Activated naive CD8-positive, alpha-beta T cell treated with anti-CD3 and anti-CD28 coated beads, Interleukin-2, amount 50 U/mL, for 16 hours (primary cell): ENCODE data around the gene HCK.

ENCODE experiments used
- DNase-seq: peaks from one replicate; pipeline ENCODE4 v3.0.0-alpha.2; 2020; ENCODE audit warnings: low read depth, low spot score

Gene HCK

GRCh38 chr20:32057656-32058184, 5.7 kb downstream of the HCK start:
- DNase-seq: no peak

DNA sequence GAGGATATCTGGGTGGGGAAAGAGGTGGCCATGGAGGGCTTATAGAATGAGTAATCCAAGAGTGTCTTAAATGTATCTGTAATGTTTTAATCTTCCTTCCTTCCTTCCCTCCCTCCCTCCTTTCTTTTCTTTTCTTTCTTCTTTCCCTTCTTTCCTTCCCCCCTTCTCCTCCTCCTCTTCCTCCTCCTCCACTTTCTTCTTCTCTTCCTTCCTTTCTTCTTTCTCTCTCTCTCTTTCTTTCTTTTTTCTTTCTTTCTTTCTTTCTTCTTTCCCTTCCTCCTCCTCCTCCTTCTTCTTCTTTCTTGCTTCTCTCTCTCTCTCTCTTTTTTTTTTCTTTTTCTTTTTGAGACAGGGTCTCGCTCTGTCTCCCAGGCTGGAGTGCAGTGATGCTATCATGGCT, 7.1 kb downstream of the HCK start:
- no peak for DNase-seq

- no peak for DNase-seq
Observed at GRCh38 chr20:32062776-32063170, 10.7 kb downstream of the HCK start.

GRCh38 chr20:32063695-32064094, 11.7 kb downstream of the HCK start:
- DNase-seq: no peak

DNA sequence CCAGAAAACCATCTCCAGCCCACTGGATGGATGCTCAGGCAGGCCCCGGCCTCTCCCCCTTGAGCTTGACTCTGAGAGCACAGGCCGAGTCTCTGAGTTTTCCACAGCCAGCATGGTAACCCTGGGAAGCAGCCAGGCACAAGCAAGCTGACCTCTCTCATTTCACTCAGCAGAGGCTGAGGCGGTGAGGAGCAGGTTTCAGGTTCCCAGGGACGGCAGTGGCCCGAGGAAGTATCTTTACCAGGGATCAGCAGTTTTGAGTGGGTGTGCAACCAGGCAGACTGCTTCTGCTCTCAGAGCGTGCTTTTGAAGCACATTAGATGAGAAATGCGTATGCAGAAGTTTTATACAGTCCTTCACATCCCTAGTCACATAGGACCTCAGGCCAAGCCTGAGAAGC, 12.6 kb downstream of the HCK start:
- DNase-seq: no peak

DNA sequence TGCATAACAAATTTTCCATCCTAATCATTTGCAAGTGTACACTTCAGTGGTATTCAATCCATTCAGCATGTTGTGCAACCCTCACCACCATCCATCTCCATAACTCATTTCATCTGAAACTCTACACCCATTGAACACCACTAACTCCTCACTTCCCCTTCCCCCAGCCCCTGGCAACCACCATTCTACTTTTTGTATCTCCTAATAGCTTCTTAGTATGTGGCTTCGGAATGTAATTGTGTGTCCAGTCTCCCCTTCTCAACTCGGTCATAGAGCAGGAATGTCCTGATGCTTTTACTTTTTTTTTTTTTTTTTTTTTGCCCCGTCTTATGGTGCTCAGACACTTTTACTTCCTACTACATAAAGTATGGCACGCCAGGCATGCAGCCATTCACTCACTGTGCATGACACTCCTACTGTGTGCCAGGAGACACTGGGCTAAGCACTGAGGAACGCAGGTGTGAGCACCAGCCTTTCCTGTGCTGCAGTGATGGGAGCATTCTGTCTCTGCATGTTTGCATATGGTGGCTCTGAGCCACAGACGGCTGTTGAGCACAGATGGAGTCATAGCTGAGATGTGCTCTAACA, 15.3 kb downstream of the HCK start:
- DNase-seq: no peak

DNA sequence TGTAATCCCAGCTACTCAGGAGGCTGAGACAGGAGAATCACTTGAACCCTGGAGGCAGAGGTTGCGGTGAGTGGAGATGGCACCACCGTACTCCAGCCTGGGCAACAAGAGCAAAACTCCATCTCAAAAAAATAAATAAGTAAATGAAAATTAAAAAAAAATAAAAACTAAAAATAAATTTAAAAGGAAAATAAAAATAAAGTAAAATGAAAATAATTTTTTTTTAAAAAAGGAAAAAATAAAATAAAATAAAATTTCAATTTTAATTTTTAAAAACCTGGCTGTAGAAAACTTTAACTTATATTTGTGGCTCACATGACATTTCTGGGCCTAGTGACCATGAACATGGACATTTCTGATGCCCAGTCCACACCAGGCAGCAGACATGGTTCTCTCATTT, 16.1 kb downstream of the HCK start:
- DNase-seq: no peak

GRCh38 chr20:32069711-32070110, 17.7 kb downstream of the HCK start:
- DNase-seq: no peak

DNA sequence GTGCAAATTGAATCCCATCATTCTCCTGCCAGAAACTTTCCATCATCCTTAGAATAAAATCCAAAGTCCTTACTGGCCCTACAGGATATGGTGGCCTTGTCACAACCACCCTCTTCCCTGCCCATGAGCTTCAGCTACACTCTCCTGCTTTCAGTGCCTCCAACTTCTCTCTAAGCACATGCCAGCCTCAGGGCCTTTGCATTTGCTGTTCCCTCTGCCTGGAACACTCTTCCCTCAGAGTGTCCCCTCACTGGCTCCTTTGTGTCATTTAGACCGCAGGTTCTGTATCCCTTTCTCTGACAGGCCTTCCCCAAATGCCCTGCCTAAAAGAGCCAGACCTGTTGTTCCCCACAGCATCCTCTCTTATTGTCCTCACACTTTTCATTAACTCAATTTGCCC, 18.2 kb downstream of the HCK start:
- DNase-seq: no peak

- no peak for DNase-seq
Observed at GRCh38 chr20:32070690-32071213, 18.7 kb downstream of the HCK start.

GRCh38 chr20:32071395-32072167, 19.5 kb downstream of the HCK start:
- no peak for DNase-seq

- no peak for DNase-seq
Observed at GRCh38 chr20:32072168-32072750, 20.2 kb downstream of the HCK start.

- no peak for DNase-seq
Observed at GRCh38 chr20:32075534-32075933, 23.5 kb downstream of the HCK start.

- no peak for DNase-seq
Observed at GRCh38 chr20:32077190-32077589, 25.1 kb downstream of the HCK start.

GRCh38 chr20:32078322-32078721, 26.3 kb downstream of the HCK start:
- DNase-seq: no peak

DNA sequence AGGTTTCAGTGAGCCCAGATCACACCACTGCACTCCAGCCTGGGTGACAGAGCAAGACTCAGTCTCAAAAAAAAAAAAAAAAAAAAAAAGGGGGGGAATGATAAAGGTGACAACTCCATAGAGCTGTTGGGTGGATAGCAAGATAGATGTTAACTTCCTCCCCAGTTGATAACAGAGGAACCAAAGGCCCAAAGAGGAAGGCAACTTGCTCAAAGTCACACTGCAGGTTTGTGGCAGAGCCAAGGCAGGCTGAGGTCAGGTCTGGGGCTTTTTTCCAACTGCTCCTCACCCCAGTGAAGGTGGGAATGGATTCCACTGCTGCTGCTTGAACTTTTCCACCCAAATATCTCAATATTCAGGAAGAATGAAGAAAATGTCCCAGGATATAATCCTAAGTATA, 26.7 kb downstream of the HCK start:
- no peak for DNase-seq

GRCh38 chr20:32079655-32080109, 27.6 kb downstream of the HCK start:
- no peak for DNase-seq

- no peak for DNase-seq
Observed at GRCh38 chr20:32080783-32081182, 28.7 kb downstream of the HCK start.

DNA sequence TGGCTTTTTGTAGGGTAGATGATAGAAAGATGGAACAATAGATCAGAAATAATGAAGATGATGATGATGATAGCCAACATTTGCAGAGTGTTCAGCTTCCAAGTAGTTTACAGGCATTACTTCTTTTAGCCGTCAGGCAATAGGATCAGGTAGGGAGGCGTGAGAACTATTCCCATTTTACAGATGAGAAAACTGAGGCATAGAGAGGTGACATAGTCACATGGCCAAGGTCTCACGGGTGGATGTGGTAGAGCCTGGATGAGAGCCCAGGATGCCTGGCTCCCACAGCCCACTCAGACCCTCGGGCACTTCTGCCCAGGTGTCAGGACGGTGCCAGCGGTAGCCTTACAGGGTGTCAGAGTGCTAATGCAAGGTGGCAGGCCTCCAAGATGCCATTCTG, 31.4 kb downstream of the HCK start:
- DNase-seq: no peak

DNA sequence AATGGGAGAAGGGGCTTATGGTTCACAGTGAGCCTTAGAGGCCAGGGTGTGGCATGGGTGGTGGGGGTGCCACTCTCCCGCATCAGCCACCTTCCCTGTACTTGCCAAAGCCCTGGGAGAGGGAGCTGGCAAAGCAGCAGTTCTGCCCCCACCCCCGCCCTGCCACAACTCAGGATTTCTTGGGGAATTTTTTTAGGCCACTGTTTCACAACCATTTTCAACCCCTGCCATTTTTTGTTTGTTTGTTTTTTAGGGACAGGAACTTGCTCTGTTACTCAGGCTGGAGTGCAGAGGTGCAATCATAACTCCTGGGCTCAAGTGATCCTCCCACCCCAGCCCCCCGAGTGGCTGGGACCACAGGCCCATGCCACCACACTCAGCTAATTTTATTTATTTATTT, 35.0 kb downstream of the HCK start:
- no peak for DNase-seq

- no peak for DNase-seq
Observed at GRCh38 chr20:32088759-32089158, 36.7 kb downstream of the HCK start.

- DNase-seq: no peak
Observed at GRCh38 chr20:32089637-32090362, 37.8 kb downstream of the HCK start.
